ENCODE measurements around the gene PXYLP1.

PXYLP1 gene

GRCh38 chr3:141231101-141231951 lies at the start of gene PXYLP1:
Gene PXYLP1 (plus strand): TSS chr3:141231825. CDS start chr3:141260176, 28,351 bp downstream.
- H3K36me3 ChIP-seq (ENCODE audit: control insufficient read depth, insufficient read depth, low read length) = no peaks in the 10 kb centered on the region
- TF ChIP-seq, protein P1, sequence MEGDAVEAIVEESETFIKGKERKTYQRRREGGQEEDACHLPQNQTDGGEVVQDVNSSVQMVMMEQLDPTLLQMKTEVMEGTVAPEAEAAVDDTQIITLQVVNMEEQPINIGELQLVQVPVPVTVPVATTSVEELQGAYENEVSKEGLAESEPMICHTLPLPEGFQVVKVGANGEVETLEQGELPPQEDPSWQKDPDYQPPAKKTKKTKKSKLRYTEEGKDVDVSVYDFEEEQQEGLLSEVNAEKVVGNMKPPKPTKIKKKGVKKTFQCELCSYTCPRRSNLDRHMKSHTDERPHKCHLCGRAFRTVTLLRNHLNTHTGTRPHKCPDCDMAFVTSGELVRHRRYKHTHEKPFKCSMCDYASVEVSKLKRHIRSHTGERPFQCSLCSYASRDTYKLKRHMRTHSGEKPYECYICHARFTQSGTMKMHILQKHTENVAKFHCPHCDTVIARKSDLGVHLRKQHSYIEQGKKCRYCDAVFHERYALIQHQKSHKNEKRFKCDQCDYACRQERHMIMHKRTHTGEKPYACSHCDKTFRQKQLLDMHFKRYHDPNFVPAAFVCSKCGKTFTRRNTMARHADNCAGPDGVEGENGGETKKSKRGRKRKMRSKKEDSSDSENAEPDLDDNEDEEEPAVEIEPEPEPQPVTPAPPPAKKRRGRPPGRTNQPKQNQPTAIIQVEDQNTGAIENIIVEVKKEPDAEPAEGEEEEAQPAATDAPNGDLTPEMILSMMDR (IDR thresholded peaks at IDR 0.05; ENCODE audit: insufficient read depth, low read length, poor library complexity, severe bottlenecking) = peak; percentile 33
- H3K27me3 ChIP-seq (replicated peaks; ENCODE audit: control insufficient read depth, insufficient read depth, low read length) = no peaks in the 10 kb centered on the region; the same call in none of the 2 replicates
- H3K4me3 ChIP-seq (replicated peaks; ENCODE audit: low read depth, low read length) = peak within 1 kb of the TSS; percentile 74
- peak; percentile 87 for DNase-seq (ENCODE audit: extremely low read depth, insufficient read length)

DNA sequence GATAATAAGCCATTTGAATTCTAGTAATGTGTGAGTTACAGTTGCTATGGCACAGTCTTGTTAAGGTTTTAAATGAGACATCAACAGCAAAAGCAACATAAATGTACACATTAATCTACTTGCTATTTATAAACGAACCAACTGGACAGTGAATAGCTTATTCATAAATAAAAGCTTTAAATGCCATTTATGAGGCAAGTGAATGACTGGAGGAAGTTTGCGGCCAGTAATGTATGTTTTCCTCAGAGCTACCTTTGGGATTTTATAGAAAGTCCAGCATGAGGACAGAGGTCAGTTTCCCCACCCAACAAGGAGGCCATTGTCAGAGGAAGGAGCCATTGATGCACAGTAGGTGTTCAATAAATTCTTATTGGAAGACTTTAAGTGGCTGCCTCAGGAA lies 48.0 kb upstream of the PXYLP1 start:
- TF ChIP-seq, protein P1 (IDR thresholded peaks at IDR 0.05; ENCODE audit: insufficient read depth, low read length, poor library complexity, severe bottlenecking) = no peak
- DNase-seq (ENCODE audit: extremely low read depth, insufficient read length) = no peak
- H3K27me3 ChIP-seq (replicated peaks; ENCODE audit: control insufficient read depth, insufficient read depth, low read length) = no peaks in the 10 kb centered on the region; the same call in none of the 2 replicates
- no peaks in the 10 kb centered on the region for H3K36me3 ChIP-seq (ENCODE audit: control insufficient read depth, insufficient read depth, low read length)
- H3K4me3 ChIP-seq (replicated peaks; ENCODE audit: low read depth, low read length) = no peak overlapping the region

DNA sequence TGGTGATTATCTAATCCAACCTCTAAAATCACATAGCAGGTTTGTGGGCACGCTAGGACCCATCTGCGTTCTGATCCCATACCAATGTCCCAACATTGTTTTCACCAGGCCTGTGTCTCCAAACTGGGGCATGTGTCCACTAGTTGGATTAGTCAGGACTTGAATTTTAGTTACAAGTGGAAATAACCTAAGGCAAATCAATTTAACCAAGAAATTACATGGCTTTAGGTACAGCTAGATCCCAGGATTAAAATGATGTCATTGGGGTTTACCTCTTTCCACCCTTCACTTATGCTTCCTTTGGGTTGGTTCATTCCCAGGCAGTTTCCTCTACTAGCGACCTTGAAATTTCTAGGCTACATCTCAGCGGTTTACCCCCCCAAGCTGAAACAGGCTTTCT lies 47.2 kb upstream of the PXYLP1 start:
- TF ChIP-seq, protein P1 (IDR thresholded peaks at IDR 0.05; ENCODE audit: insufficient read depth, low read length, poor library complexity, severe bottlenecking) = no peak
- no peaks in the 10 kb centered on the region; the same call in none of the 2 replicates for H3K27me3 ChIP-seq (replicated peaks; ENCODE audit: control insufficient read depth, insufficient read depth, low read length)
- no peak overlapping the region for H3K4me3 ChIP-seq (replicated peaks; ENCODE audit: low read depth, low read length)
- DNase-seq (ENCODE audit: extremely low read depth, insufficient read length) = no peak
- no peaks in the 10 kb centered on the region for H3K36me3 ChIP-seq (ENCODE audit: control insufficient read depth, insufficient read depth, low read length)

GRCh38 chr3:141191097-141191749 lies 40.4 kb upstream of the PXYLP1 start:
- no peaks in the 10 kb centered on the region for H3K36me3 ChIP-seq (ENCODE audit: control insufficient read depth, insufficient read depth, low read length)
- H3K4me3 ChIP-seq (replicated peaks; ENCODE audit: low read depth, low read length) = no peak overlapping the region
- TF ChIP-seq, protein P1 (IDR thresholded peaks at IDR 0.05; ENCODE audit: insufficient read depth, low read length, poor library complexity, severe bottlenecking) = no peak
- no peaks in the 10 kb centered on the region; the same call in none of the 2 replicates for H3K27me3 ChIP-seq (replicated peaks; ENCODE audit: control insufficient read depth, insufficient read depth, low read length)
- no peak for DNase-seq (ENCODE audit: extremely low read depth, insufficient read length)

GRCh38 chr3:141192345-141192744 lies 39.3 kb upstream of the PXYLP1 start:
- TF ChIP-seq, protein P1 (IDR thresholded peaks at IDR 0.05; ENCODE audit: insufficient read depth, low read length, poor library complexity, severe bottlenecking) = peak; percentile 98
- no peak overlapping the region for H3K4me3 ChIP-seq (replicated peaks; ENCODE audit: low read depth, low read length)
- H3K27me3 ChIP-seq (replicated peaks; ENCODE audit: control insufficient read depth, insufficient read depth, low read length) = no peaks in the 10 kb centered on the region
- no peaks in the 10 kb centered on the region for H3K36me3 ChIP-seq (ENCODE audit: control insufficient read depth, insufficient read depth, low read length)
- peak; percentile 65 for DNase-seq (ENCODE audit: extremely low read depth, insufficient read length)

Data from GM06990 (cell line).